GM18907 (cell line): Measurements from ENCODE around the gene NRG3.

Experiments
- ATAC-seq: cut with Tn5 transposase; IDR thresholded peaks from one replicate; pipeline ENCODE4 v1.9.1; 2021; ENCODE audit warnings: mild to moderate bottlenecking, moderate library complexity; ENCODE audit not compliant: unreplicated experiment

NRG3 gene

DNA sequence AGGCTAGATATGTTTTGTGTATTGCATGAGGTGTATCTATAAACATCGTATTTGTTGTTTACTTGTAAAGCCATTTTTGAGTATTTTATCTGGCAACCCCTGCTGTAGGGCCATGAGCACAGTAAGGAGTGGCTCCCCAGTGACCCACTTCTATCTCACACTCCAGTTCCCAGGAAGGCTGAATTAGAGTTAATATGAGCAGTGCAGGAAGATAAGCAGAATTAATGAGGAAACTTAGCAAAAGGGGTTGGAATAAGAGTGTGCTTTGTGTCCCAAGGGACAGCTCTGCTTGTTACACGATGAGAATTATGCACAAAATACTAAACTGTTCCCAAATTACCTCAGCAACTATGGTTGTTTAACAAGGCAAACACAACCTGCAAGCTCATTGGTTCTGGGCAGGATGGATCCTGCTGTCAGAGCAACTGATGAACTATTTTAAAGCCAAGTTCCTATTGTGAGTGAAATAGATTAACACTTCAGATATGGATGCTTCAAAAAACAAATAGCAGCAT lies 1005.8 kb downstream of the NRG3 start:
- no peak for ATAC-seq

DNA sequence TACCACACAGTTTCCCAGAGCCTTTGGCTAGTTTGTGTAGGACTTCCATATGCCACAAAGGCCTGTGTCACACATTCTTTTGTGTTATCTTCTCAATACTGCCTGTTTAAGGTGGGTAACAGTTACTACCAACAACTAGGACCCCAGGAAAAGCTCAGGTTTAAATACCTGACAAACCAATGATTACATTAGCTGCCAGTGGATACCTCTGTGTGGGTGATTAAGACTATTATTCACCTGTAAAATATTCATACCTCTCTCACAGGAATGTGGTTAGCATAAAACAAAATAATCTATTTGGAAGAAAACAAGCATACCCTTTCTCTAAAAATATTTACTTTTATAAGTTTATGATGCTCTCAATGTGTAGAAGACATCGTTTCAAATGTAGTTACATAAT lies 1007.7 kb downstream of the NRG3 start:
- ATAC-seq, result no peak

GRCh38 chr10:82883603-82884002 lies 1008.6 kb downstream of the NRG3 start:
- ATAC-seq, result no peak

- ATAC-seq, result no peak
These were observed 1012.5 kb downstream of the NRG3 start for GRCh38 chr10:82887488-82887887.

GRCh38 chr10:82888809-82889455 lies 1013.9 kb downstream of the NRG3 start:
- ATAC-seq, result no peak

DNA sequence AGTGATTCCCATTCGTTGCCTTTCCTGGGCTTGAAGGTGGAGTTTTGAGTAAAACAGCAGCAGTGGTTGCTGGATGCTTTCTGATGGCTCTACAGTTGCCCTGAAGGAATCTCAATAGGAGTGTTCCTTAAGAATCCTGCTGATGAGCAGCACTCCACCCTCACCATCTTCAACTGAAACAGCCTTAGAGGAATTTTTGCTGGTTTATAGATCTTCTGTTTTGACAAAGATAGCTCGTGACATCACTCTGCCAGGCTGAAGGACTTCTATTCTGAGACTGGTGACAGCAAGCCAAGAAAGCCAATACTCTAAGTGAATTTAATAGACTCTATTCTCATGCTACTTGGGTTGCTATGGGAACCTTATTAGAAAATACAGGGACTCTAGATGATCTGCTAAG lies 1014.7 kb downstream of the NRG3 start:
- ATAC-seq, result no peak

GRCh38 chr10:82890573-82890972 lies 1015.6 kb downstream of the NRG3 start:
- no peak for ATAC-seq

DNA sequence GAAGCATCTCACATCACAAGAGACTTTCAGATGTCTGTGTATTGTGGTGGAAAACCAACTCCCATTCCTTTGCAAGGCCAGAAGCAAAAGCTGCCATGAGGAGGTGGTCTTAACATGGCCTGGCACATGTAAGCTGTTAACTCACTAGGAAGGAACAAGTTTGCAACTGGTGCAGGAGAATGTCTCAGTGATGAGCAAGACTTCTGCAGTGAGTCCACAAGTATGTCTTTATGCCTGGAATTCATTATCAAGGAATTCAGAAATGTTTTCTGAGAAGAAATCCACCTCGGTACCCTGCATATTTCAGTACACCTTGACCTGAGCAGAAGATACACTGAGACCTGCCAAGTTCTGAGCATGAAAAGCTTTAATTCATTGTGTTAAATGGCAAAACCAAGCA lies 1033.1 kb downstream of the NRG3 start:
- ATAC-seq, result no peak

DNA sequence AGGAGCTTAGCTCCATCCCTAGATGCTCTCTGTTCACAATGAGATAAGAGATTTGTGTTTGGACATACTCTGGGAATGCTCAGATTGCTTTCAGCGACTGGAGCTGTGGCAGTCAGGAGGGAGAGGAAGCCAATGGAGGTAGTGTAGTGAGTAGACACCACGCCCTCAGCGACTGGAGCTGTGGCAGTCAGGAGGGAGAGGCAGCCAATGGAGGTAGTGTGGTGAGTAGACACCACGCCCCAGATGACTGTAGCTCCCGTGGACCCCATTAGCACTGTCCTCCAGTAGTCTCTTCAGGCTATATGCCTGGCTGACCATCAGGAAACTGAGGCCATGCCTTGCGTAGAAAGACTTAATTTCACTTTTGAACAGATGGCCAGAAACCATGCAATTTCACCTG lies 1033.8 kb downstream of the NRG3 start:
- ATAC-seq, result no peak

DNA sequence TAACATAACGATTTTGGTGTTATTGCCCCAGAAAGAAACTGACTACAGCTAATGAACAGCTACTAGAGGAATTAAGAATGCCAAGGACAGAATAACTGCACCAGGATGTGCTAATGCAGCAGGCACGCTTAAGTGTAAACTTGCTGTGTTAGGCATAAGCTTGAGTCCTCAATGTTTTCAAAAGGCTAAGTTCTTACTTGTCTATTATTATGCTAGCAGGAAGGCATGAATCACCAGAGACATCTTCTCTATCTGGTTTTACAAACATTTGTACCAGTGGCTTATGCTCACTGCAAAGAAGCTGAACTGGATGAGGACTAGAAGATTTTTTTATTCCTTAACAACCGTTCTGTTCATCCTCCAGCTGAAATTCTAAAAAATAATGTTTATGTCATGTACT lies 1035.3 kb downstream of the NRG3 start:
- ATAC-seq, result no peak

GRCh38 chr10:82914655-82915136 lies 1039.7 kb downstream of the NRG3 start:
- no peak for ATAC-seq

GRCh38 chr10:82916941-82917340 lies 1041.9 kb downstream of the NRG3 start:
- no peak for ATAC-seq

- no peak for ATAC-seq
These were observed 1043.0 kb downstream of the NRG3 start for GRCh38 chr10:82918022-82918421.

- no peak for ATAC-seq
These were observed 1047.1 kb downstream of the NRG3 start for GRCh38 chr10:82922046-82922445.

- no peak for ATAC-seq
These were observed 1047.8 kb downstream of the NRG3 start for GRCh38 chr10:82922755-82923154.

DNA sequence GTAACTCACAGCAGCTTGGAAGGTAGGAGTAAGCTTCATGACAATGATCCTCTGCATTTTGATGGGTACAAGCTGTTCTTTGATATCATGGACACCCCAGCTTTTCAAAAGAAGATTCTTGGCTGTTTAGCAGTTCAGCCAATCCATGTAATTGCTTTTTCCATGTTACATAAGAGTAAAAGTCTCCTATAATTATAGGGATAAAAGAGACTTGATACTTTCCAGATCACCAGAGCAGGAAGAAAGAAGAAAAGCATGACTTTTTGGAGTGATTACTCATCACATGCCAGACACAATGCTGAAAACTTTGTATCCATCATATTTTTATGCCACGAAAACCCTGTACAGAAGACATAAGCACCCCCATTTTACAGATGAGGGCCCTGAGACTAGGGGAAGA lies 1049.7 kb downstream of the NRG3 start:
- ATAC-seq, result no peak

DNA sequence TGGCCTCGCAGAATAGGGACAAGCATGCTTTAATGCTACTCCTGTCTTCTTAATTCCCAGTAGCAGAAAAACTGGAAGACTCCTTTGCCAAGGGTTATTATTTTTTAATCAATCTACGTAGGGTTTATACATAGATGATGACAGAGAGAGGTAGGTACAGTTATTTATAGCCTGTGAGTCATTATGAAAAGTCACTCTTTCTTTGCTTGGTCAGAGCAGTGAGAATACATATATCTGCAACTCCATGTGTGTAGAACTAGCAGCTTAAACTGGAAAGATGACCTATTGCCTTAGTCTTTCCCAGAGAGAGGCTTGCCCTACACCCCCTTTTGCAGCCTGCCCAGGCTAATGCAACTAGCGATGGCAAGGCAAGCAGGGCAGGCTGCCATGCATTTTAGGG lies 1050.6 kb downstream of the NRG3 start:
- ATAC-seq, result no peak

GRCh38 chr10:82932451-82932850 lies 1057.5 kb downstream of the NRG3 start:
- ATAC-seq, result no peak

DNA sequence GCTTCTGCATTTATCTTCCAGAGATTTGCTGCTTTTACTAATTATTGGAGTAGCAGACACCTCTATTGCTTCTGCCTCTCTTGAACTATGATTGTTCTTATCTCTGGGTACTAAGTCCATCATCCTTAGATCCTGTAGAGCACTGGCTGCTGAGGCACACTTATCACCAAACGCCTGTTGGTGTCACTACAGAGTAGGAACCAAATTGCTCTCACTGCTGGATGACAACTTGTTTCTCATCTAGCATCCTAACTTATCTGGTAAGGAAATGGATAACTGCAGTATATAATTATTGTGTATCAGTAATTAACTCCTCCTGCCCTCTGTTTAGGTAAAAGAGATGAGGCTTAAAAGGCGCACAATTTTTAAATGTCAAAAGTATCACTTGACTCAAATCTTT lies 1059.4 kb downstream of the NRG3 start:
- no peak for ATAC-seq

DNA sequence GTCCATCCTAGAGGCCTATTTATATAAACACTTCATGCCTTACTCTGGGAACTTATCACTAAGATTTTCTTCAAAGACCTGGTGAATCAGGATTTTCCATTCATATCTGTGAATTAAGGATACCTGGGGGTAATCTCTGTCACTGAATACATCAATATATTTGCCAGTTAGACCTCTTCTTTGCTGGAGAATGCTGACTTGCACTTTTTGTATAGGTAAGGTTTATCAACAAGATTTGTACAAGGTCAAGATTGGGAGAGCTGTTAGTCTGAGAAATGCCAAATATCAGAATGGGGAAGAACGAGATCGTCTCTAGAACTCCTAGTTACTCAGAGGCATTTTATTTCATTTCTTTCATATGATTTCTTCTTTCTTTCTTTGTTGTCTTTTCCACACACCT lies 1060.0 kb downstream of the NRG3 start:
- no peak for ATAC-seq

GRCh38 chr10:82938331-82938730 lies 1063.3 kb downstream of the NRG3 start:
- ATAC-seq, result no peak

DNA sequence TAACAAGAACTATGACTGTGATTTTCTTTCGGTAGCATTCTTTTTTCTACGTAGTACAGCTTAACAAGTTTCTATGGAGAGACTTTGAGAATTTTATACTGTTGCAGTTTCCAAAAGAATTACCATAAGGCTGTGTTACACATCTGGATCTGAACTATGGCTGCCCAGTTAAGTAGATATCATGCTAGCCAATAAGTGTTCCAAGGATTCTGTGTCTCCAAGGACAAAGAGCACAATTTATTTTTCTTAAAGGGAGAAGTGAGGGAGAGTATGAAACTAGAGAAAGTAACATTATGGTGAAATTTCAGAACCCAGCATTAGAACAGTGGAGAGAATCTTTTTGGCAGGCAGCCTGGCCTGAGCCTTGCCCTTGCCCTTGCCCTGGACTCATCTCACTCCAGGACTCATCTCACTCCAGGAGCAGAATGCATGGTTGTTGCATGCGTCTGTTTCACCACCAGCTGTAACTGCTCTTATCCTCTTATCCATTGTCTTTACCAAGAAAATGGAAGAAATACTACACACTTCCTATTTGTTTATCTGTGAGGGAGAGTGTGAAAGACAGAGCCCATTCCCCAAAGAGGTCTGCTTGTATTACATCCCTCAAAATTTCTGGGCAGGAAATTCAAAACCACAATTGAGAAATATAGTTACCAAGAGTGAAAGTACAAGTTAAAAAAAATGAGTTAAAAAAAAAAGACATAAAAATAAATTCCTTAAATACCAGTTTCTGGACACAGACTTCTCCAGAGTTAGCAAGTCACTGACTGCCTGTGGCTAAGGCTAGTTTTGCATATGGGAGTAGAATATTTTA lies 1067.5 kb downstream of the NRG3 start:
- ATAC-seq, result no peak
